OCI-LY1 (cell line): ENCODE measurements around the gene TSPAN5.

Source experiments
- H2AFZ ChIP-seq: fragments of 200-600 bp; sonication (generic), shearing (Covaris generic); 2 replicates; pipeline ENCODE4 v1.6.0; 2014; ENCODE audit warnings: antibody characterized with exemption, mild to moderate bottlenecking, low read length
- H3F3A ChIP-seq: fragments of 200-600 bp; sonication (generic), shearing (Covaris generic); 2 replicates; pipeline ENCODE4 v1.6.0; 2014; ENCODE audit warnings: mild to moderate bottlenecking, antibody characterized with exemption, low read length, moderate library complexity; ENCODE audit not compliant: insufficient read depth
- H3K27ac ChIP-seq: fragments of 200-600 bp; sonication (generic); 2 replicates; pipeline ENCODE4 v1.5.1; 2014; ENCODE audit warnings: low read length, mixed run types, mild to moderate bottlenecking, low read depth; ENCODE audit not compliant: poor library complexity, severe bottlenecking
- H3K27me3 ChIP-seq: fragments of 200-600 bp; sonication (generic); 2 replicates; pipeline ENCODE4 v1.6.0; 2014; ENCODE audit warnings: antibody characterized with exemption, mild to moderate bottlenecking, low read length, moderate library complexity; ENCODE audit not compliant: insufficient read depth
- H3K36me3 ChIP-seq: fragments of 200-600 bp; sonication (generic); 2 replicates; pipeline ENCODE4 v1.6.1; 2014; ENCODE audit warnings: mild to moderate bottlenecking, antibody characterized with exemption, low read length, moderate library complexity, mixed read lengths; ENCODE audit not compliant: insufficient read depth
- H3K4me1 ChIP-seq: fragments of 200-600 bp; sonication (generic); 2 replicates; pipeline ENCODE4 v1.5.1; 2014; ENCODE audit warnings: mild to moderate bottlenecking, low read length, moderate library complexity; ENCODE audit not compliant: insufficient read depth, severe bottlenecking
- H3K4me2 ChIP-seq: fragments of 200-600 bp; sonication (generic), shearing (Covaris generic); 2 replicates; pipeline ENCODE4 v1.6.1; 2014; ENCODE audit warnings: low read length
- H3K4me3 ChIP-seq: fragments of 200-600 bp; sonication (generic); 2 replicates; pipeline ENCODE4 v1.5.1; 2014; ENCODE audit warnings: low read length, low read depth, mild to moderate bottlenecking, mixed read lengths; ENCODE audit not compliant: poor library complexity, severe bottlenecking
- H3K79me2 ChIP-seq: fragments of 200-600 bp; shearing (Covaris generic); 2 replicates; pipeline ENCODE4 v1.6.1; 2016; ENCODE audit warnings: mixed run types, low read length, mixed read lengths; ENCODE audit not compliant: insufficient read depth
- H3K9ac ChIP-seq: fragments of 200-600 bp; sonication (generic), shearing (Covaris generic); 2 replicates; pipeline ENCODE4 v1.6.1; 2014; ENCODE audit warnings: mild to moderate bottlenecking, low read length, mixed read lengths
- H3K9me2 ChIP-seq: fragments of 200-600 bp; sonication (generic), shearing (Covaris generic); 2 replicates; pipeline ENCODE4 v1.6.1; 2014; ENCODE audit warnings: low read depth, mild to moderate bottlenecking, low read length, mixed read lengths
- H3K9me3 ChIP-seq: fragments of 200-600 bp; shearing (Covaris generic); 2 replicates; pipeline ENCODE4 v1.6.1; 2014; ENCODE audit warnings: low read length, mixed read lengths
- H4K20me1 ChIP-seq: fragments of 200-600 bp; sonication (generic), shearing (Covaris generic); 2 replicates; pipeline ENCODE4 v1.6.0; 2016; ENCODE audit warnings: mild to moderate bottlenecking, low read length; ENCODE audit not compliant: insufficient read depth
- EZH2 ChIP-seq: fragments of 200-600 bp; sonication (generic), shearing (Covaris generic); IDR thresholded peaks from 2 replicates; pipeline ENCODE4 v1.8.0; 2017; ENCODE audit warnings: borderline replicate concordance, mixed run types, mild to moderate bottlenecking, antibody characterized with exemption, low read length, moderate library complexity, mixed read lengths
- TF ChIP-seq, protein P1 (sequence below): fragments of 200-600 bp; sonication (generic), shearing (Covaris generic); IDR thresholded peaks from 2 replicates; pipeline ENCODE4 v1.5.1; 2017; ENCODE audit warnings: mild to moderate bottlenecking, antibody characterized with exemption, low read length, moderate library complexity, mixed read lengths

The TSPAN5 gene

GRCh38 chr4:98544141-98544817, 114.1 kb downstream of the TSPAN5 start:
- no peaks in the 10 kb centered on the region for H3K9me2 ChIP-seq
- TF ChIP-seq, protein P1, sequence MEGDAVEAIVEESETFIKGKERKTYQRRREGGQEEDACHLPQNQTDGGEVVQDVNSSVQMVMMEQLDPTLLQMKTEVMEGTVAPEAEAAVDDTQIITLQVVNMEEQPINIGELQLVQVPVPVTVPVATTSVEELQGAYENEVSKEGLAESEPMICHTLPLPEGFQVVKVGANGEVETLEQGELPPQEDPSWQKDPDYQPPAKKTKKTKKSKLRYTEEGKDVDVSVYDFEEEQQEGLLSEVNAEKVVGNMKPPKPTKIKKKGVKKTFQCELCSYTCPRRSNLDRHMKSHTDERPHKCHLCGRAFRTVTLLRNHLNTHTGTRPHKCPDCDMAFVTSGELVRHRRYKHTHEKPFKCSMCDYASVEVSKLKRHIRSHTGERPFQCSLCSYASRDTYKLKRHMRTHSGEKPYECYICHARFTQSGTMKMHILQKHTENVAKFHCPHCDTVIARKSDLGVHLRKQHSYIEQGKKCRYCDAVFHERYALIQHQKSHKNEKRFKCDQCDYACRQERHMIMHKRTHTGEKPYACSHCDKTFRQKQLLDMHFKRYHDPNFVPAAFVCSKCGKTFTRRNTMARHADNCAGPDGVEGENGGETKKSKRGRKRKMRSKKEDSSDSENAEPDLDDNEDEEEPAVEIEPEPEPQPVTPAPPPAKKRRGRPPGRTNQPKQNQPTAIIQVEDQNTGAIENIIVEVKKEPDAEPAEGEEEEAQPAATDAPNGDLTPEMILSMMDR = no peak
- no peak for TF ChIP-seq EZH2
- no peak overlapping the region for H3K4me2 ChIP-seq
- H3K27me3 ChIP-seq = no peaks in the 10 kb centered on the region
- H3K4me1 ChIP-seq = no peaks in the 10 kb centered on the region
- H3K27ac ChIP-seq = no peak overlapping the region
- no peaks in the 10 kb centered on the region for H3F3A ChIP-seq
- H3K79me2 ChIP-seq = no peaks in the 10 kb centered on the region
- H4K20me1 ChIP-seq = no peaks in the 10 kb centered on the region
- H3K9ac ChIP-seq = no peak overlapping the region
- no peaks in the 10 kb centered on the region for H3K9me3 ChIP-seq
- no peaks in the 10 kb centered on the region for H3K36me3 ChIP-seq
- H3K4me3 ChIP-seq = no peak overlapping the region
- no peak overlapping the region for H2AFZ ChIP-seq

GRCh38 chr4:98542011-98542410, 116.4 kb downstream of the TSPAN5 start:
- Histone ChIP-seq H3F3A (no peaks in the 10 kb centered on the region), H4K20me1 (no peaks in the 10 kb centered on the region), H3K79me2 (no peaks in the 10 kb centered on the region), H3K27ac (no peak overlapping the region), H3K36me3 (no peaks in the 10 kb centered on the region), H3K9me3 (no peaks in the 10 kb centered on the region), H3K4me2 (no peak overlapping the region), H2AFZ (no peak overlapping the region), H3K27me3 (peaks cover 3% of the 10 kb centered on the region; the same call in 1 of the 2 replicates), H3K9me2 (no peaks in the 10 kb centered on the region), H3K4me3 (no peak overlapping the region), H3K9ac (no peak overlapping the region), H3K4me1 (no peaks in the 10 kb centered on the region)
- TF ChIP-seq, protein P1 = no peak
- no peak for TF ChIP-seq EZH2

GRCh38 chr4:98540803-98541202, 117.6 kb downstream of the TSPAN5 start:
- H3K4me3 ChIP-seq = no peak overlapping the region
- TF ChIP-seq, protein P1 = no peak
- TF ChIP-seq EZH2 = no peak
- H3K36me3 ChIP-seq = no peaks in the 10 kb centered on the region
- no peak overlapping the region for H3K4me2 ChIP-seq
- no peak overlapping the region for H3K27ac ChIP-seq
- H3K27me3 ChIP-seq = peaks cover 3% of the 10 kb centered on the region; the same call in 1 of the 2 replicates
- H3K4me1 ChIP-seq = no peaks in the 10 kb centered on the region
- no peaks in the 10 kb centered on the region for H3K79me2 ChIP-seq
- H3F3A ChIP-seq = no peaks in the 10 kb centered on the region
- no peak overlapping the region for H2AFZ ChIP-seq
- H3K9me2 ChIP-seq = no peaks in the 10 kb centered on the region
- no peaks in the 10 kb centered on the region for H3K9me3 ChIP-seq
- H4K20me1 ChIP-seq = no peaks in the 10 kb centered on the region
- no peak overlapping the region for H3K9ac ChIP-seq
